IMR-90 (cell line): ENCODE measurements around the gene CENATAC. TPM values are rescaled to one million over a fixed set of nuclear protein-coding genes. Genes with fewer than 3 reads are reported as not detected.

Source experiments
- ATAC-seq: fragments of 200-7000 bp; cut with Tn5 transposase; 2 replicates; pipeline ENCODE4 v1.9.1; 2020; ENCODE audit warnings: low read depth, mild to moderate bottlenecking, moderate library complexity
- BruUV-seq: library from RNA; stranded (reverse); fragments of 400-500 nt; replicated peaks from 2 replicates; lab custom pipeline; 2021; lab: Mats Ljungman, UMichigan
- CTCF ChIA-PET: fragments of 300-600 bp; formaldehyde crosslinking; extraction: SDS; loops from one replicate; lab custom pipeline; 2021; ENCODE audit warnings: antibody characterized with exemption; lab: Yijun Ruan, JAX
- POLR2A ChIA-PET: fragments of 300-600 bp; sonication (Branson Sonifier 250); formaldehyde crosslinking; loops from one replicate; lab custom pipeline; 2022; ENCODE audit warnings: antibody characterized with exemption; ENCODE audit not compliant: unreplicated experiment; lab: Charles Lee
- DNase-seq: peaks from one replicate; pipeline ENCODE4 v3.0.0; 2013
- H2AFZ ChIP-seq: replicated peaks from 2 replicates; pipeline ENCODE3; 2013; ENCODE audit warnings: low read length, mild to moderate bottlenecking; ENCODE audit not compliant: poor library complexity
- H2AK5ac ChIP-seq: 2 replicates; pipeline ENCODE4 v1.6.1; 2013; ENCODE audit warnings: low read depth, low read length, inconsistent platforms
- H2AK9ac ChIP-seq: replicated peaks from 2 replicates; pipeline ENCODE3; 2013; ENCODE audit warnings: mild to moderate bottlenecking, low read depth, low read length, moderate library complexity; ENCODE audit not compliant: poor library complexity
- H2BK120ac ChIP-seq: 2 replicates; pipeline ENCODE4 v1.6.1; 2013; ENCODE audit warnings: low read depth, low read length, inconsistent platforms
- H2BK15ac ChIP-seq: 3 replicates; pipeline ENCODE4 v1.6.1; 2013; ENCODE audit warnings: low read depth, low read length, inconsistent platforms
- H2BK20ac ChIP-seq: 2 replicates; pipeline ENCODE4 v1.6.1; 2013; ENCODE audit warnings: low read depth, mild to moderate bottlenecking, inconsistent platforms, low read length, moderate library complexity
- H2BK5ac ChIP-seq: 2 replicates; pipeline ENCODE4 v1.6.1; 2013; ENCODE audit warnings: mild to moderate bottlenecking, low read depth, low read length, inconsistent platforms; ENCODE audit not compliant: poor library complexity, severe bottlenecking
- H3K14ac ChIP-seq: replicated peaks from 2 replicates; pipeline ENCODE4 v1.6.1; 2013; ENCODE audit warnings: low read depth, low read length, inconsistent platforms
- H3K18ac ChIP-seq: 2 replicates; pipeline ENCODE4 v1.6.1; 2013; ENCODE audit warnings: low read depth, low read length, control low read depth
- H3K23ac ChIP-seq: 2 replicates; pipeline ENCODE4 v1.6.1; 2013; ENCODE audit warnings: low read depth, low read length, inconsistent platforms
- H3K27ac ChIP-seq: 2 replicates; pipeline ENCODE4 v1.5.1; 2013; ENCODE audit warnings: mild to moderate bottlenecking, control low read depth, low read length; ENCODE audit not compliant: insufficient read depth
- H3K27me3 ChIP-seq: 2 replicates; pipeline ENCODE4 v1.6.1; 2013; ENCODE audit warnings: low read length; ENCODE audit not compliant: control insufficient read depth, insufficient read depth
- H3K36me3 ChIP-seq: 2 replicates; pipeline ENCODE4 v1.6.1; 2013; ENCODE audit warnings: low read length, mixed read lengths; ENCODE audit not compliant: control insufficient read depth, insufficient read depth
- H3K4ac ChIP-seq: 2 replicates; pipeline ENCODE4 v1.6.1; 2013; ENCODE audit warnings: low read depth, low read length, inconsistent platforms
- H3K4me1 ChIP-seq: 2 replicates; pipeline ENCODE4 v1.6.1; 2013; ENCODE audit warnings: low read length, mixed read lengths; ENCODE audit not compliant: control insufficient read depth, insufficient read depth
- H3K4me2 ChIP-seq: 2 replicates; pipeline ENCODE4 v1.6.1; 2013; ENCODE audit warnings: low read depth, mild to moderate bottlenecking, control low read depth, low read length, moderate library complexity
- H3K4me3 ChIP-seq: 2 replicates; pipeline ENCODE4 v1.5.1; 2013; ENCODE audit warnings: low read depth, mild to moderate bottlenecking, control low read depth, low read length, moderate library complexity; ENCODE audit not compliant: insufficient read depth
- H3K56ac ChIP-seq: 2 replicates; pipeline ENCODE4 v1.6.1; 2013; ENCODE audit warnings: low read length, inconsistent platforms; ENCODE audit not compliant: insufficient read depth; ENCODE audit errors: extremely low read depth
- H3K79me1 ChIP-seq, 2 experiments: 2 replicates each; pipeline ENCODE4 v1.6.1; 2013; ENCODE audit warnings: low read length in 2 of 2, inconsistent platforms in 1 of 2, low read depth in 1 of 2
- H3K9ac ChIP-seq: 2 replicates; pipeline ENCODE4 v1.6.1; 2013; ENCODE audit warnings: low read depth, low read length, control low read depth
- H3K9me1 ChIP-seq: 2 replicates; pipeline ENCODE4 v1.6.1; 2013; ENCODE audit warnings: low read length, inconsistent platforms; ENCODE audit not compliant: insufficient read depth
- H3K9me3 ChIP-seq: 2 replicates; pipeline ENCODE4 v1.6.1; 2013; ENCODE audit warnings: low read length; ENCODE audit not compliant: control insufficient read depth, insufficient read depth
- H4K20me1 ChIP-seq: 2 replicates; pipeline ENCODE4 v1.6.1; 2013; ENCODE audit warnings: low read length, inconsistent platforms; ENCODE audit not compliant: insufficient read depth
- H4K5ac ChIP-seq: 2 replicates; pipeline ENCODE4 v1.6.1; 2013; ENCODE audit warnings: mild to moderate bottlenecking, low read depth, low read length, control low read depth
- H4K8ac ChIP-seq, 2 experiments: 2 replicates each; pipeline ENCODE4 v1.6.1; 2013; ENCODE audit warnings: low read depth in 2 of 2, low read length in 2 of 2, control low read depth in 1 of 2, inconsistent platforms in 1 of 2
- H4K91ac ChIP-seq: 2 replicates; pipeline ENCODE4 v1.6.1; 2013; ENCODE audit warnings: low read depth, low read length, inconsistent platforms; ENCODE audit not compliant: insufficient read depth
- FOS ChIP-seq: fragments of 150-350 bp; IDR thresholded peaks from 2 replicates; pipeline ENCODE4 v1.6.1; 2016; ENCODE audit warnings: low read depth, low read length
- POLR2A ChIP-seq: IDR thresholded peaks from 2 replicates; pipeline ENCODE4 v1.6.1; 2012; ENCODE audit warnings: mild to moderate bottlenecking, low read depth, low read length
- RAD21 ChIP-seq: IDR thresholded peaks from 2 replicates; pipeline ENCODE4 v1.6.1; 2012; ENCODE audit warnings: low read length, improper control_type of control experiment
- WGBS, 2 experiments: methylation state at CpG; one replicate each; pipeline versions ENCODE4 v1.1.5 to v1.1.7; 2013; ENCODE audit warnings: missing lambda C conversion rate in 2 of 2; ENCODE audit not compliant: insufficient read length in 1 of 2; ENCODE audit errors: extremely low coverage in 2 of 2; 5-methylcytosine and 5-hydroxymethylcytosine counted together
- dilution Hi-C: fragments of 300-500 bp; cut with HindIII; formaldehyde crosslinking; loops from one replicate; pipeline ENCODE4 v1.14.3; 2018; ENCODE audit warnings: low sequenced_read_pairs; ENCODE audit not compliant: unreplicated experiment
- in situ Hi-C: fragments of 300-500 bp; cut with MboI; formaldehyde crosslinking; loops from 3 replicates; pipeline ENCODE4 v1.14.3; 2019; ENCODE audit warnings: low sequenced_read_pairs, inconsistent platforms, mixed read lengths
- intact Hi-C: fragments of 100-400 bp; cut with micrococcal nuclease; formaldehyde crosslinking; loops from 2 replicates; pipeline ENCODE4 v1.10.0; 2022
- polyA plus RNA-seq, 3 experiments: library from polyadenylated mRNA; depleted of rRNA; stranded (reverse); fragments of >200 nt; gene quantifications; 2 replicates each; pipeline ENCODE4 v1.2.3, GENCODE V29; 2012; ENCODE audit warnings: low replicate concordance in 1 of 3
- total RNA-seq: library from RNA; depleted of rRNA; stranded (reverse); fragments of >200 nt; gene quantifications from 2 replicates; pipeline ENCODE4 v1.2.3, GENCODE V29; 2012

The CENATAC gene
- total and polyA plus RNA-seq, 2 of the 4 experiments (the other 2 are of a cell fraction) = 13.1 to 16.7 TPM

DNA sequence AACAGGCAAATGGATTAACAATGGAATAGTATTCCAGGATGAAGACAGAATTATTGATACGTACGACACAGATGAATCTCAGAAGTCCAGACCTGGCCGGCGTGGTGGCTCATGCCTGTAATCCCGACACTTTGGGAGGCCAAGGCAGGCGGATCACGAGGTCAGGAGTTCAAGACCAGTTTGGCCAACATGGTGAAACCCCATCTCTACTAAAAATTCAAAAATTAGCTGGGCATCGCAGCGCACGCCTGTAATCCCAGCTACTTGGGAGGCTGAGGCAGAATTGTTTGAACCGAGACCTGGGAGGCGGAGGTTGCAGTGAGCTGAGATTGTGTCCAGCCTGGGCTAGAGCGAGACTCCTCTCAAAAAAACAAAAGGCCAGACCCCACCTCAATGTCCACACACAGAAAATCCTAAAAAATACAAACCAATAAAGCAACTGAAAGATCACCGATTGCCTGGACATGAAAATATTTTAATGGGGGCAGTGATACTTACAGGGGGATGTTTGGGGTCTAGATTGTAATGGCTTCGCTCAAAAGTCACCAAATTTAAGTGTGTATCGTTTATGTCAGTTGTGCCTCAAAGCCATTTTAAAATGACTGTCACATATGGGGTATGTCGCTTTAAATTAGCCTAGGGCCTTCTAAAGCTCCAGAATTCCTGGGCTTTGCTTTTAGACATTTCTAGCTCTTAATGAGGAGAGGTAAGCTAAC is 16.4 kb downstream of the CENATAC start:
- H2BK120ac ChIP-seq = no peak overlapping the region

More for the DNA sequence above, 16.4 kb downstream of the CENATAC start:
- Histone ChIP-seq H3K4me3 (no peak overlapping the region), H4K5ac (no peak overlapping the region), H3K9me1 (no peaks in the 10 kb centered on the region), H2BK15ac (no peak overlapping the region), H2AK5ac (no peak overlapping the region), H3K4me1 (peaks cover 1% of the 10 kb centered on the region; the same call in 1 of the 2 replicates), H3K9me3 (no peaks in the 10 kb centered on the region), H4K8ac (no peak overlapping the region), H4K91ac (no peak overlapping the region), H2AK9ac (no peak overlapping the region), H4K20me1 (peaks cover 33% of the 10 kb centered on the region), H3K36me3 (peaks cover 42% of the 10 kb centered on the region), H3K4ac (no peak overlapping the region), H3K14ac (no peak overlapping the region), H2BK20ac (no peak overlapping the region), H3K4me2 (no peak overlapping the region), H3K9ac (no peak overlapping the region), H3K79me1 (peaks cover 12 to 58% of the 10 kb centered on the region in 2 experiments; a peak in 2 of 4 replicates), H3K23ac (no peak overlapping the region), H3K56ac (no peak overlapping the region), H3K27me3 (no peaks in the 10 kb centered on the region), H3K18ac (no peak overlapping the region), H2BK5ac (no peak overlapping the region), H3K27ac (no peak overlapping the region), H2AFZ (no peak overlapping the region)
- no peak for ATAC-seq
- TF ChIP-seq RAD21 = no peak
- no peak for TF ChIP-seq FOS
- TF ChIP-seq POLR2A = peak; percentile 20; the same call in 1 of the 2 replicates
- BruUV-seq = no TSS peak
- 100% methylated on average over 4 of the region's 17 CpGs; no CpG with 5 or more reads in 1 of the 2 experiments for WGBS, 2 experiments
- ChIA-PET POLR2A (interaction anchor here (0.6 kb wide), 1 partner anchor 455 kb away, joined by 8 read pairs; no protein-coding TSS in a partner anchor), CTCF (interaction anchor here (0.6 kb wide), 1 partner anchor 314 kb away, joined by 5 read pairs; no protein-coding TSS in a partner anchor)
- in situ Hi-C loops = no loop called here
- DNase-seq = no peak
- intact Hi-C loops = no loop called here
- dilution Hi-C loops = no loop called here
